GM18861 (cell line): ENCODE results near the gene RIPK4.

Experiments
- ATAC-seq: cut with Tn5 transposase; IDR thresholded peaks from one replicate; pipeline ENCODE4 v1.9.1; 2021; ENCODE audit not compliant: unreplicated experiment

RIPK4 gene

DNA sequence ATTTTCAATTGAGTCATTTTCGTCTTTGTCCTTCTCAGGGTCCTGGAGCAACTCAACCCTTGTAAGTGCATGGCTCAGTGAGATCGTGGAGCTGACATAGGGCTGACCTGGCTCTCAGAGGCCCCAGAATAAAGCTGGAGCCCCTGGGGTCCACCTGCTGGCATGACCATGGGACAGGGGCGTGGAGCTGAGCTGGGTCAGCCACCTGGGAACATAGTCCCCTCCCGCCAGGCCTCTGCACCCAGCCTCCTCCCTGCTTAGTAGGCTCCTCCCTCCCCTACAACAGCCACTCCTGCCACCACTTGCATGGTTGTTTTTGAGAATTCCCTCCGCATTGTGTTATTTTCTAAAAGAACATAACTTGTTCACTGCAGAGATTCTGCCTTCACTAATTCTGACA lies 3.1 kb upstream of the RIPK4 start:
- no peak for ATAC-seq

DNA sequence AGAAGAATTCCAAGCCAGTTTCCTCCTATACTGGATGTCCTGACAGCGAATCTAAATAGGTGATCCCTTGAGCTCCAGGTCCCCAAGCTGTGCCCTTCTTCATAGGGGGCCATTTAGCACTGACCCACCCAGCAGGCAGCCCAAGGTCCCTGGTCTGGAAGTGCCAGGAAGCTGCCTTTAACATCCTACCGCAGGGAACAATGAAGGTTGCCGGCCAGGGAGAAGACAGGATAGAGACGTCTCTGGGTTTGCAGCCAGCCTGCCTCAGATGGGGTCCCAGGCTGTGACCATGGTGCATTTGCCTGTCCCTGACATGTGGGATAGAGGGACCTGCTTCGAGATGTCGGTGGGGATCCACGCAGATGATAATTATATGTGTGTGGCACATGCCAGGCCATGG lies 2.7 kb upstream of the RIPK4 start:
- ATAC-seq, result no peak

DNA sequence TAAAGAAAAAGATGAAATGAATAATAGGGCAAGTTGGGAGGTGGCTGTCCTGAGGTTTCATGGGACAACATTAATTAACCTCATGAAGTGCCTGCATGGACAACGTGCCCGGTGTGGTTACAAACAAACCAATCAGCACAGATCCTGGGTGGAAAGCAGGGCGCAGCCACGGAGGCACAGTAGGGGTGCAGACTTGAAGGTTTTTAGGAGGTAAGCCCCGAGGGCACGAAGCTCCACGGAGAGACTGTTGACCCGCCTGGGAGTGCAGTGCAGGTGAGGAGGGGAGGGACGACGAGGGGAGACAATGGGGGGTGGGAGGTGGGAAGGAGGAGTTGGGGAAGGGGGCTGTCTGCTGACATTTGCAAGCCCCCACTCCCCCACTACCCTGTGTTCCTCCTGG lies 2.3 kb upstream of the RIPK4 start:
- no peak for ATAC-seq

DNA sequence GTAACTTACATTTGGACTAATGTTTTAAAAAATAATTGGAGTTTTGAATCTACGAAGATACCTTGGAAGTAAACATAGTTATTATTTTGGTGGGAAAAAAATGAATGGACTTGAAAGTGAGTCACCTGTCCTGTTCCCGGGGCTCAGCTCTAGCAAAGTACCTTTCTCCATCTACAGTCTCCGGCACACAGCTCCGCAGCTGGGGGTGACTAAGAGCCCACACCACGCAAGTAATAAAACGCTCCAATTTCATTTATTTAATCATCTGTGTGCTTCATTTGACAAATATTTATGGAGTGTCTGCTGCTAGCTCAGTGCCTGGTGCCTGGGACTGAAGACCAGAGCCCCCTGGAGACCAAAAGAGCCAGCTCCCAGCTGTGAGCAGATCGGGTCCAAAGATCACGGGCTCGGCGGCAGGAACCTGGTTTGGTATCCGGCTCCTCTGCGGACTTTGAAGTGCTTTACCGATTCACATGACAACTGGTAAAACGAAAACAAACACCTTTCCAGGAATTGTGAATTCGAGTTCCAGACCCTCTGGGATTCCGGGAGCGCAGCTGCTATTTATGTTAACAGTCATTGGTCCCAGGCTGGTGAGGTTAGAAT lies 1.7 kb upstream of the RIPK4 start:
- no peak for ATAC-seq

DNA sequence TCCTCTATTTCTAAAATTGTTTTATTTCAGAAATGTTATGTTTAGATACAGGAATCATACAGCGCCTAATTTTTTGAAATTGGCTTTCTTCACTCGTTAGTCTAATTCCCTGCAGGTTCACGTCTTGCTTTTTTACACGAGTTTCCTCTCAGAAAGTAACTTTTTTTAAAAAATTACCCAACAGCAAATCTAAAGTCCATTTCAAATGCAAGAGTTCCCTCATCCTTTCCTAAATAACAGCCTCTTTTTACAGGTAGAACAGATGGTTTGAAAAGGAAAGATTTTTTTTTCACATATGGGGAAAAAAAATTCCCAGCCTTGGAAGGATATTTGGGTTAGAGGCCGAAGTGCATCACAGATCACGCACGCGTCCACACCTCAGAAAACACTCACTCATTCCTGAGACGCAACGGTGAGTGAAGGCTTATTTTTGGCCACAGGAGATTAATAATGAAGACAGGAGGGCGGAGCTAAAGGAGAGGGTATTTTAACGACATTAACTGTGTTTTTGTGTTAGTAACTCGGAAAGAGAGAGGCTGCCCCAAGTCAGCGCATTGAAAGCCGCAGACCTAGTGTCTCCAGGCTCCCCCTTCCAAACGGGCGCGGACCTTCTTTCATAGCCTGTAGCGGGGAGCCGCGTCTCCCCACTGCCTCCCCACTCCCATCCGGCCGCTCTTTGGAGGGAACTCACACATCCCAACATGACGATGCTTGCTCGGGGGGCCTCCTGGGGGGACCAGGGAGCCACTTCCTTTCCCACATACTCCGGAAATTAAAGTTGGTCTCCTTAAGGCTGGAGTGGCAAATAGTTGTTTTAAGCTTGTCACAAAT lies 969 bp upstream of the RIPK4 start:
- no peak for ATAC-seq

DNA sequence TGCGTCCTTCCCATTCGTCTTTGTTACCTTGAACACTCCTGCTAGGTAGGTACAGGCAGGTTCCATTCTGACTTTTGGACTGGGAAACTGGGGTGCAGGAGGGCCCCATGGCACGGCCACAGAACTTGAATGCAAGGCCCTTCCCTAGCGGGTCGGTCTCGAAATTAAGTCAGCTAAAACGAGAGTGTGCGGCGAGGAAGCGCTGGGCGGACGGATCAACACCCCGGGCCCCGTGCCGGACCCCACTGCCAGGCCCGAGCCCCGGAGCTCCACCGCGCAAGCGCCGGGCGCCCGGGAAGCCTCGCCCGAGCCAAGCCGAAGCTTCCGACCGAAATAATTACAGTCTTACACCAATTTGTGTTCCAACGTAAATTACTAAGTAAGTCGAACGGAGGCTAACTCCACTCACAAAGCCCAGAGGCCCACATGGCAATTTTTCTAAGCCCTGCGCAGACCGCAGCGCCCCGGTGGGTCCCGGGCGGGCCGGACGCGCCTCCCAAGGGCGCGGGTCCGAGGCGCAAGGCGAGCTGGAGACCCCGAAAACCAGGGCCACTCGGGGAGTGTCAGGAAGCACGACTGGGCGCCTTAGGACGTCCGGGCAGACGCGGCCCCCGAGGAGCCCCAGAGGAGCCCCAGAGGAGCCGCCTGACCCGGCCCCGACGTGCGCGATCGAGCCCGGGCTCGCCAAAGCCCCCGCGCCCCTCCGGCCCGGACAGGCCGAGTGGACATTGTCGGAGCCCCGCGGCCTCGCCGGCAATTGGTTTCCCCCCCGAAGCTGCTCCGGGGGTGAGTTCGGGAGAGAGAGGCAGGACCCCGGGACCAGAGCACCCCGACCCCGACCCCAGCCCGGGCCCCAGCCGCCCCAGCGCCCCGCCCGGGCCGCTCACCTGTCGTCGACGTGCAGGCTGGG lies 624 bp downstream of the RIPK4 start:
- no peak for ATAC-seq

DNA sequence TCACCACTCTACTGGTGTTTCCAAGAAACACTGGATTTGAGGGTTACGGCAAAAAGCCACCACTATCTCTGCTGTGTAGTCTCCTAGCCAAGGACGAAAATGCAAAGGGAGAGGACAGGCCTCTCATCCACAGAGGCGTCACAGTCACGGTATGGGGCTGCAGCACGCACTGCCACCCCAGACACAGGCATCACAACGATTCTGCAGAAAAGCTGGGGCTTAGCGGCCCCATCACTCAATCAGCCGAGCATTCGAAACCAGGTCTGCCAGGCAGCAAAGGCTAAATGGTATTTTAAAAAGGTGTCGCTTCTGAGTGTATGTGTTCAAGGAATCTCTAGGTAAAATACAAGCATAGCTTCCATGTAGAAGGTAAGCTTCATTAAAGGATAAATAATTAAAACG lies 1.4 kb downstream of the RIPK4 start:
- ATAC-seq, result no peak

DNA sequence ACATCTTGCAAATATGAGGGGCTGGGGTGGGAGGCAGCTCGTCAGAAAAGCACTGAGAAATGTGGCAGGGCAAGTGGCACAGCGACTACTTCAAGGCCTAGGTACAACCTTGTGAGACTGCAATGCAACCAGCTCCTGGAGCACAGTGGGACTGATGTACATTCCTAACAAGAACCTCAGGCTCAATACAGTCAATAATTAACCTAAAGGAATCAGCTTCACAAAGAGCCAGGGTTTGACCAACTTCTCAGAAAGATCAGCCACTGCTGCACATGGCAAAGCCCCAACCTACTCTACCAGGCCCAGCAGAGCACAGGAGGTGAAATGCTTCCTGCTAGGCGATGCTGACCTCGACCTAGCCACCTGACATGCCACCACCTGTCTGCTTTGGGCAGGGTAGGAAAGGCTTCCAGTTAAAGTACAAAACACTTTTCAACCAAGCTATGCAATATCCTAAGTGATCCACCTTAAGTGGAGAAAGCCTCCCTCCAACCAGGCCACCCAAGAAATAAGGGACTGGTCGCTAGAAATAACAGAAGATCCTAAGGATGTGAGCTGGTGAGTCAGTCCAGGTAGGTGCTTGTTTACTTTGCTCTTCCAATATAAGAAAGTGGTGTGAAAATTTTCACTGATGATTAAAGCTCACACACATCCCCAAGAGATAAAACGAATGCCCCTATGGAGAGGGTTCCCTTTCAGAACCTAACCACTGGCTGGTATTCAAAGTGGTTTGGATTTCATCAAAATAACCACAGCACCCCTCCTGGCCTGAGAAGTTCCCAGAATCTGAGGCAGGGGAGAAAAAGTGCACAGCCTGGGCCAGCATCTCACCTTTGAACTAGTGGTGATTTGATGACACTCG lies 2.1 kb downstream of the RIPK4 start:
- no peak for ATAC-seq

DNA sequence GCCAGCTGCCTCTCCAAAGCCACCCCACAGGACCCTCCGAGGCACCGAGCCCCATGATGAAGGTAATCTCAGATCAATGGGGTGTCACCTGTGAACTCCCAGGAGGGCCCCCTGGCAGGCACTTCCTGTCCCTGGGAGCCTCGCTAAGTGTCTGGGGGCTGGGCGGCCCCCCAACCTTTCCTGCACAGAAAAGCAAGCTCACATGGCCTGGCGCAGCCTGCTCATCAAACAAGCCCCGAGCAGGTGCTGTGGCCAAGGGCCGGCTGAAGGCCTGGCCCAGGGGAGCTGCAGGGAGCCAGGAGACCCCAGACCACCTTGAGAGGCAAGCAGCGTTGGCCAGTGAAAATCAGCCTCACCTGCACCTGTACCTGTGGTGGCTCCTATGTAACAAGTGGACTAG lies 2.9 kb downstream of the RIPK4 start:
- no peak for ATAC-seq

DNA sequence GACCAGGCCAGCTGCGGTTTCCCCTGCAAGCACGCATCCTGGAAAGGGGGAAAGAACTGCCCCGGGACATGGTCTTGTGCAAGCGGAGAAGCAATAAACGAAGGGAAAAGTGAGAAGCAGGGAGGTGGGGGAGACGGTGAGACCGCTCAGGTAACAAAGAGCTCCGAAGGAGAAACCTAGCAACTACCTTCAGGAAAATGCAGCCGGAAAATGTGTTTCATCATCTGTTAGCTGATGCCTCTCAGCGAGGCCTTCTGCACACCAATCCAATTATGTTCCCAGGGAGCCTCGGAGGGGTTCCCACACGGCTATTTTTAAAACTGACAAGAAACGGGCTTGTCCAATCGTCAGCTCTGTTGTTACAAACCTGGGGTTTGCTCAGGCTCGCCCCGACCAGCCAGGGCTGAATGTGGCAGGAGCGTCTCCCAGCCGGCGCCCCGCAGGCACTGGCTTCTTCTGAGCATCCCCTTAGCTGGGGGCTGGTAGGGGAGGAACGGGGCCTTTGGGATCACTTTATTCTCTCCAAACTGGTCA lies 3.4 kb downstream of the RIPK4 start:
- no peak for ATAC-seq

DNA sequence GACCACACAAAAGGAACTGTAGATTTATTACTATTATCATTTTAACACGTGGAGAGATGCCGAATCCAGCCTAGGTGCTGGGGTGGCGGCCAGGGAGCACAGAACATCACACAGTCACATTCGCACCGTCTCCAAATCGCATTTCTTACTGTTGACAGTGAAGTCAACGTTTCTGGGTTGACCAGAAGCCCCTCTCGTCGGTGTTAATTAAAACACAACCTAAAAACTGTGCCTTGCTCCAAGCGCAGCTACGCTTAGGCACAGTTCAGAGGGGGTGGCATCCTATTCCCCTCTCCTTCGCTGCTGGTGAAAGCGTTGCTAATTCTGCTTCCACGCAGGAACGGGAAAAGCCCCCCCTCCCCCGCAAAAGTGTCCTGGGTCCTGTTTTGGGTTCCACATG lies 4.1 kb downstream of the RIPK4 start:
- no peak for ATAC-seq

DNA sequence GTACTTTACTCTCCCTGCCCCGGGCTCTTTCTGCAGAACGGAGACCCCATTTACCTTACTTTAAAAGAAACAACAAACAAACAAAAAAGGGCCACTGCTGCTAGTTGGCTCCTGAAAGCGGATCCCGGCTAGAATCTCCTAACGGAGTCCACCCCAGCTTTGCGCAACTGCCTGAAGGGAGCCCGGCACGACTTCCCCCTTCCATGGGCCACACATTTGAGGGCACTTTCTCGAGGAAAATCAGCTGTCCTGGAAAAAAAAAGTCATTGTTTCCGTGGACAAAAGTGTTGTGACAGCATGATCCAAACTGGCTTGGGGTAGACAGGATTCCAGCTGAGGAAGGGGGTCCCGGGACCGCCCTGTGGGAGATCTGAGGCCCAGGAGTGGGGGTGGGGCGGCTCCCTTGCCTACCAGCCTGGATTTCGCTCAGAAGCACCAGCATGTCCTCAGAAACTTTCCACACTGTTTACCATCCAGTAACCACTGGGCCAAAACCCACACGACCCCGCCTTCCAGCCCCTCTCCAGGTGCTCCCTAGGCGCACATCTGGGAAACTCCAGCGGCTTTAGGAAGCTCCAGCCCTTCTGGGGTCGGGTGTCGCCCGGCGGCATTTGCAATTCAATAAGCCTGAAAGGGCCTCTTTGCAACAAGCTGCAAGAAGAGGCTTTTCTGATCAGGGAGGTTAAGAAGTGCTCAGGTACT lies 4.8 kb downstream of the RIPK4 start:
- ATAC-seq, result no peak

DNA sequence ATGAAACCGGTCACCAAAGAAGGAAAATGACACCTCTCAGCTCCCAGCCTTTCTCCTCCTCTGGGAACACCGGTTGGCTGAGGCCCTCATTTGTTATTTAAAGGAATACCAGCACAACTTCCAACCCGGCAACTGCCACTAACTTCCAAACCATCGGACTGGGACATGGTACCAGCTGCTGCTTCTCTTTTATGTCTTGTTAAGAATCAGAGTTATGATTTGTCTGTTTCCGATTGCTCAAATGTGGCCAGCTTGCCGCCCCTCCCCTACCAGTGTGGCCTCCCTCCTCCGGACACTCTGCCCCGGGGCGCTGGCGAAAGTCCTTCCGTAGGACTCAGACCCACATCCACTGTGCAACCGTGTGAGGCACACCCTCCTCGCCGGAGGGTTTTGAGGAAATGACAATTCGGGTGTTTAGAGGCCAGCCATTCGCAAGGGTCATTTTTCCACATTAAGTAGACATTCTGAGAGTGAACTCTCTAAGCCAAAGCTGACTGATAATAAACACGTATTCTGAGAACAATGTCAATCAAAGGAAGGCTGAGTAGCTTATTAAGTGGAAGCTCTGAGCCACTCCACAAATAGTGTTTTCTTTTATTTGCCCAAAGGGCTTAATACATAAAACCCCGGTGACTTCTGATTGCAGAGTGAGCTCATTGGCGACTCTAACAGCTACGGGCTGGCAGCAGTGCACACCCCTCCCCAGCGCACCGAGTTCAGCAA lies 5.5 kb downstream of the RIPK4 start:
- no peak for ATAC-seq

DNA sequence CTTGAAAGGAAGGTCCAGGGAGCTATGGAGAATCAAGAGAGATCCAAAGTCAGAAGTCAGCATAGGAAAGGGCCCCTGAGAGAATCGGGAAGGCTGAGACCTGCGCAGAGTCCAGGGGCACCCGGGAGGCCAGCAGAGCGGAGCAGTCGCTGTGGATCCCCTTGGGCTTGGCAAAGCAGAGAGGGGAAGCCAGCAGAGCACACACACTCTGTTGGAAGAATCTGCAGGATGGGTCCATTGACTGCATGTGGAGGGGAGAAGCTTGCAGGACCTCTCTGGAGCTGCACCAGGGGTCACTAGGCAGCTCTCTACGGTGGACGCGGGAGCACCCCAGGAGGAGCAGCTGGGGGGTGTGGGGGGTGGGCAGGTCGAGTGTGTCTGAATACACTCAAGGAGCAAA lies 6.4 kb downstream of the RIPK4 start:
- ATAC-seq, result no peak

DNA sequence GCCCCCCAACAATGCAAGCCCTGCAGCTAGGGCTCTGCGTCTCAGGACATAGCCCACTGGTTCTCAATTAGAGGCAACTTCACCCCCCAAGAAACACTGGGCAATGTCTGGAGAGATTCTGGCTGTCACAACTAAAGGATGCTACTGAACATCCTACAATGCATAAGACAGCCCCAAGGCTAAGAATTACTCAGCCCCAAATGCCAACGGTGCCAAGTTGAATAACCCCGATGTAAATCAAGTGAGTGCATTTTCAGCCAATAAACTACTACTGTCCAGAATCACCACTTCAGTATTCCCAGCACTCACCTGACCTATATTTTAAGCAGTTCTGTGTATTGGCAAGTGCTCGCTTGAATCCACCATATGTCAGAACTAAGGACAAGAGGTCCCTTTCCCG lies 6.9 kb downstream of the RIPK4 start:
- ATAC-seq, result no peak

DNA sequence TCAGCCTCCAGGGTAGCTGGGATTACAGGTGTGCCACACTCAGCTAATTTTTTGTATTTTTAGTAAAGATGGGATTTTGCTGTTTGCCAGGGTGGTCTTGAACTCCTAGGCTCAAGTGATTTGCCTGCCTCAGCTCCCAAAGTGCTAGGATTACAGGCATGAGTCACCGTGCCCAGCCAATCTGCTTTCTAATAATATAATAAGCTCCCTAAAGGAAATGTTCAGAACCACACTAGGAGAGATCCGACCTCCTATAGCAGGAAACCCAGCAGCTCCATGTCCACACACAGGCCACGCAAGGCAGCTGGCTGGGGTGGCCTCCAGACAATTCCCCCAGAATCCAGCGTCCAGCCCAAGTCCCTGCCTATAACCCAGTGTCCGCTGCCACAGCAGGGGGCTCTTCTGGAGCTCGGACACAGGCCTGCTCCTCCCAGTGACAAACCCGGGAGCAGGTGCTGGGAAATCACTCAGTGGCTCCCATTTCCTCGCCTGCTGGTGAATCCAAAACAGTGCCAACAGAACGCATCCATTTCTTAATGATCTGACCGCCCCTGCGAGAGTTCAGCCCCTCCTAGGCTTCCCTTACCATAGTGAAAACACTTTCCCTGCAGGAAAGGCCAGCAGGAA lies 7.5 kb downstream of the RIPK4 start:
- no peak for ATAC-seq

DNA sequence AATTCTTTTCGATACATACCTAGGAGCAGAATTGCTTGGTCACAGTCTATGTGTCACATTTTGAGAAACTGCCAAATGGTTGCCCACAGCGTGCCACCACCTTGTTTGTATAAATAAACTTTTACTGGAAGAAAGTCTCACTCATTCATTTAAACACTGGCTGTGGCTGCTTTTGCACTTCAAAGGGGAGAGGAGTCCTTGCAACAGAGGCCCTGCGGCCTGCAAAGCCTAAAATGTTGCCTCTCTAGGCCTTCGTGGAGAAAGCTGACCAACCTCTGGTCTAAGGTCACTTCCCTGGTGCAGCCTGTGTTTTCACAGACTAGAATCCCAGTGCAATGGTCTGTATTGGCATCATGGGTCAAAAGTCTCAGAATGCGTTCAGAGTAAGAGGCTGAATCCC lies 8.3 kb downstream of the RIPK4 start:
- no peak for ATAC-seq

DNA sequence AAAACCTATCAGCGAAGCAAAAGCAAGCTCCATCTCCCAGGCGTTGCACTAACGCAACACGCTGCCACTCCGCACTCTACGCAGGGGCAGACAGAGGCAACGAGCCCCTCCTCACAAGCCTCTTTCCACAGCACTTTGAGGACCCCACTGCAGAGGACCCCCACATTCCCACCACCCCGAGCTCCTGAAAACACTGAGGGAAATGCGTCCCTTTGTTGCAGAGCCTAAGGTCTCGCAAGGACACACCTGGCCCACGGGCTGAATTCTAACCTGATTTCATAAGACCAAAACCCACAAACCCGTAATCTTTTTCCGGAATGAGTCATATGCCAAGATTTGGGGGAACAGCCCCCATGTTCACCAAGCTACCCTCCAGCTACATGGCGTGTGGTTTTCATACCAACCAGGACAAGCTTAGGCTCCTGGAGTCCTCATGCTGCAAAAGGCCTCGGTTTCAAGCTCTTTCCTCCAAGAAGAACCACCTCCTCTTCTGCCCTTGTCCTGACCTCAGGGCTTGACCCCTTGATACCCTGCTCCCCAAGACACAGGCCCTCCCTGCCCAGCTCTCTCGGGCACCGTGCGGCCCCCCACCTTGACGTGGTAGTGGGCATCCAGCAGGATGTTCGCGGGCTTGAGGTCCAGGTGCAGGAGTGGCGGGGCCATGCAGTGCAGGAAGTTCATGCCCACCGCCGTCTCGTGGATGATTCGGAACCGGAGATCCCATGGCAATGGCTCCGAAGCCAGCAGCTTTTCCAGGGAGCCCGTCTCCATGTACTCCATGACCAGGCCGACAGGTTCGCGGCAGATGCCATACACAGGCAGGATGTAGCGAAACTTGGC lies 10.7 kb downstream of the RIPK4 start:
- no peak for ATAC-seq
